Central memory CD8-positive, alpha-beta T cell (primary cell): ENCODE measurements around the gene RAD51B.

ENCODE experiments used
- ATAC-seq: fragments of 150-1000 bp; cut with Tn5 transposase; replicated peaks from 2 replicates; pipeline ENCODE4 v1.10.0; 2022; ENCODE audit warnings: mild to moderate bottlenecking, moderate FRiP score, moderate number of reproducible peaks; ENCODE audit not compliant: poor library complexity, severe bottlenecking; ENCODE audit errors: extremely low read depth
- DNase-seq, 2 donors: peaks; one replicate each; pipeline ENCODE4 v3.0.0; 2021; ENCODE audit warnings: low spot score in 2 of 2
- H3K27ac Mint-ChIP-seq: one replicate; pipeline ENCODE4 v1.8.0; 2022; ENCODE audit warnings: low read depth, mild to moderate bottlenecking, moderate library complexity, mixed read lengths
- H3K27me3 Mint-ChIP-seq: one replicate; pipeline ENCODE4 v1.8.0; 2022; ENCODE audit warnings: mixed read lengths
- H3K36me3 Mint-ChIP-seq: one replicate; pipeline ENCODE4 v1.8.0; 2022; ENCODE audit warnings: mild to moderate bottlenecking, moderate library complexity, mixed read lengths; ENCODE audit not compliant: insufficient read depth
- H3K4me1 Mint-ChIP-seq: one replicate; pipeline ENCODE4 v1.8.0; 2022; ENCODE audit warnings: mixed read lengths
- H3K4me3 Mint-ChIP-seq: one replicate; pipeline ENCODE4 v1.8.0; 2022; ENCODE audit warnings: mild to moderate bottlenecking, moderate library complexity, mixed read lengths
- H3K9me3 Mint-ChIP-seq: one replicate; pipeline ENCODE4 v1.8.0; 2022; ENCODE audit warnings: mixed read lengths

RAD51B gene

GRCh38 chr14:68075382-68076029 is 255.9 kb downstream of the RAD51B start:
- H3K4me3 Mint-ChIP-seq, result no peak overlapping the region
- no peak for DNase-seq
- H3K27ac Mint-ChIP-seq, result no peak overlapping the region

GRCh38 chr14:68076451-68076850 is 256.9 kb downstream of the RAD51B start:
- no peak for DNase-seq
- ATAC-seq, result no peak
- H3K27ac Mint-ChIP-seq, result no peak overlapping the region
- H3K27me3 Mint-ChIP-seq, result no peaks in the 10 kb centered on the region
- H3K36me3 Mint-ChIP-seq, result peaks cover 2% of the 10 kb centered on the region
- H3K4me1 Mint-ChIP-seq, result no peaks in the 10 kb centered on the region
- no peaks in the 10 kb centered on the region for H3K9me3 Mint-ChIP-seq
- H3K4me3 Mint-ChIP-seq, result no peak overlapping the region

More at GRCh38 chr14:68075382-68076029, 255.9 kb downstream of the RAD51B start:
- no peak for ATAC-seq
- Mint-ChIP-seq H3K27me3 (no peaks in the 10 kb centered on the region), H3K36me3 (peaks cover 2% of the 10 kb centered on the region), H3K4me1 (no peaks in the 10 kb centered on the region), H3K9me3 (no peaks in the 10 kb centered on the region)

- DNase-seq (no peak), ATAC-seq (no peak)
- Mint-ChIP-seq H3K9me3 (no peaks in the 10 kb centered on the region), H3K27ac (no peak overlapping the region), H3K4me3 (no peak overlapping the region), H3K4me1 (no peaks in the 10 kb centered on the region), H3K36me3 (peaks cover 3% of the 10 kb centered on the region), H3K27me3 (no peaks in the 10 kb centered on the region)
Observed at GRCh38 chr14:68079941-68080697, 260.5 kb downstream of the RAD51B start.

- Mint-ChIP-seq H3K27me3 (no peaks in the 10 kb centered on the region), H3K4me3 (no peak overlapping the region), H3K27ac (no peak overlapping the region), H3K36me3 (peaks cover 2% of the 10 kb centered on the region), H3K4me1 (no peaks in the 10 kb centered on the region), H3K9me3 (no peaks in the 10 kb centered on the region)
- DNase-seq, result no peak
- no peak for ATAC-seq
Observed at GRCh38 chr14:68081489-68081888, 261.9 kb downstream of the RAD51B start.

GRCh38 chr14:68082698-68083291 is 263.2 kb downstream of the RAD51B start:
- H3K27me3 Mint-ChIP-seq, result no peaks in the 10 kb centered on the region
- no peaks in the 10 kb centered on the region for H3K9me3 Mint-ChIP-seq
- peaks cover 2% of the 10 kb centered on the region for H3K36me3 Mint-ChIP-seq
- no peak overlapping the region for H3K4me3 Mint-ChIP-seq
- H3K4me1 Mint-ChIP-seq, result no peaks in the 10 kb centered on the region
- no peak for DNase-seq
- no peak overlapping the region for H3K27ac Mint-ChIP-seq
- ATAC-seq, result no peak

GRCh38 chr14:68084256-68084655 is 264.7 kb downstream of the RAD51B start:
- Mint-ChIP-seq H3K4me1 (no peaks in the 10 kb centered on the region), H3K27ac (no peak overlapping the region), H3K36me3 (peaks cover 2% of the 10 kb centered on the region), H3K9me3 (no peaks in the 10 kb centered on the region), H3K27me3 (no peaks in the 10 kb centered on the region), H3K4me3 (no peak overlapping the region)
- ATAC-seq (no peak), DNase-seq (no peak)

- Mint-ChIP-seq H3K27ac (no peak overlapping the region), H3K9me3 (no peaks in the 10 kb centered on the region), H3K4me3 (no peak overlapping the region), H3K4me1 (no peaks in the 10 kb centered on the region), H3K27me3 (no peaks in the 10 kb centered on the region), H3K36me3 (peaks cover 2% of the 10 kb centered on the region)
- DNase-seq, result no peak
- no peak for ATAC-seq
Observed at GRCh38 chr14:68085742-68086141, 266.2 kb downstream of the RAD51B start.

GRCh38 chr14:68088451-68088854 is 268.9 kb downstream of the RAD51B start:
- Mint-ChIP-seq H3K4me3 (no peak overlapping the region), H3K9me3 (no peaks in the 10 kb centered on the region), H3K4me1 (no peaks in the 10 kb centered on the region), H3K27ac (no peak overlapping the region), H3K36me3 (peaks cover 2% of the 10 kb centered on the region), H3K27me3 (no peaks in the 10 kb centered on the region)
- ATAC-seq (no peak), DNase-seq (no peak)

- Mint-ChIP-seq H3K36me3 (peaks cover 2% of the 10 kb centered on the region), H3K4me3 (no peak overlapping the region), H3K27ac (no peak overlapping the region), H3K4me1 (no peaks in the 10 kb centered on the region), H3K9me3 (no peaks in the 10 kb centered on the region), H3K27me3 (no peaks in the 10 kb centered on the region)
- no peak for ATAC-seq
- no peak for DNase-seq
Observed at GRCh38 chr14:68089146-68089731, 269.7 kb downstream of the RAD51B start.

GRCh38 chr14:68094158-68094557 is 274.6 kb downstream of the RAD51B start:
- no peaks in the 10 kb centered on the region for H3K27me3 Mint-ChIP-seq

GRCh38 chr14:68094752-68095151 is 275.2 kb downstream of the RAD51B start:
- Mint-ChIP-seq H3K4me3 (no peak overlapping the region), H3K9me3 (peaks cover 1% of the 10 kb centered on the region), H3K36me3 (peaks cover 2% of the 10 kb centered on the region), H3K4me1 (no peaks in the 10 kb centered on the region), H3K27me3 (no peaks in the 10 kb centered on the region), H3K27ac (no peak overlapping the region)
- ATAC-seq (no peak), DNase-seq (no peak)

More at GRCh38 chr14:68094158-68094557, 274.6 kb downstream of the RAD51B start:
- ATAC-seq (no peak), DNase-seq (no peak)
- Mint-ChIP-seq H3K4me1 (no peaks in the 10 kb centered on the region), H3K36me3 (peaks cover 2% of the 10 kb centered on the region), H3K4me3 (no peak overlapping the region), H3K27ac (no peak overlapping the region), H3K9me3 (no peaks in the 10 kb centered on the region)

GRCh38 chr14:68097727-68098126 is 278.1 kb downstream of the RAD51B start:
- Mint-ChIP-seq H3K4me1 (no peaks in the 10 kb centered on the region), H3K27ac (no peak overlapping the region), H3K27me3 (no peaks in the 10 kb centered on the region), H3K4me3 (no peak overlapping the region), H3K9me3 (peaks cover 11% of the 10 kb centered on the region), H3K36me3 (peaks cover 2% of the 10 kb centered on the region)
- DNase-seq (no peak), ATAC-seq (no peak)
